Testis (tissue), 2 donors: Measurements from ENCODE around the gene ALDH1L1.

Experiments used
- POLR2A ChIP-seq: fragments of 450-650 bp; IDR thresholded peaks from one replicate; pipeline ENCODE4 v1.6.1; 2017; ENCODE audit warnings: antibody characterized with exemption, mild to moderate bottlenecking, moderate library complexity
- TF ChIP-seq, protein P1 (sequence below), 3 experiments: fragments of 450-650 bp in 2 of 3; fragments of 200-600 bp in 1 of 3; sonication (generic) in 1 of 3; IDR thresholded peaks; one replicate each; pipeline ENCODE4 v1.5.1; 2016 to 2019; ENCODE audit warnings: antibody characterized with exemption in 3 of 3, mild to moderate bottlenecking in 2 of 3, moderate library complexity in 1 of 3

DNA sequence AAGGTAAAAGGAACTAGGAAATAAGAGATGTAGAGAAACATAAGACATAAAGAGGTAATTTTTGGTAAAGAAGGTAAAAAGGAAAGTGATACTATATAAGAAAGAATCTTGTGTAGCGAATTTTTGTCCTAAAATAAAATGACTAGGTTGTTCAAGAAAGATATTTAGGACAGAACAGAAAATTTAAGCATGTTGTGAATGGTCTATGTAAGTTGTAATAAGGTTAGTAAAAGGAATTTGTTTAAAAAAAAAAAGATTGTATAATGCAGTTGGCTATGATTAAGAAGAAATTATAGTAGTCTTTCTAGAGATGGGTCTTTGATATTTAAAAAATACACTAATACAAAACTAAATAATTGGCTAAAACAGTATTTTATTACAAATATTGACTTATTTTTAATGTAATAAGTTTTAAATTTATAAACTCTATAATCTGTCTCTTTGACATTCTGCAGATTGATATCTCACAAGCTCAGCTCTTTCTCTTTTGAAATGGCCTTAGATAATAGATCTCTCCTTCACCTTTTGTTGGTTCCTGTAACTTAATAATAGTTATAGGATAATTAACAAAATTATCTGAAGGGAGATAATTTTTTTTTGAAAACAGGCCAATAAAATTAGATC lies 92.7 kb downstream of the ALDH1L1 start:
- TF ChIP-seq, protein P1, sequence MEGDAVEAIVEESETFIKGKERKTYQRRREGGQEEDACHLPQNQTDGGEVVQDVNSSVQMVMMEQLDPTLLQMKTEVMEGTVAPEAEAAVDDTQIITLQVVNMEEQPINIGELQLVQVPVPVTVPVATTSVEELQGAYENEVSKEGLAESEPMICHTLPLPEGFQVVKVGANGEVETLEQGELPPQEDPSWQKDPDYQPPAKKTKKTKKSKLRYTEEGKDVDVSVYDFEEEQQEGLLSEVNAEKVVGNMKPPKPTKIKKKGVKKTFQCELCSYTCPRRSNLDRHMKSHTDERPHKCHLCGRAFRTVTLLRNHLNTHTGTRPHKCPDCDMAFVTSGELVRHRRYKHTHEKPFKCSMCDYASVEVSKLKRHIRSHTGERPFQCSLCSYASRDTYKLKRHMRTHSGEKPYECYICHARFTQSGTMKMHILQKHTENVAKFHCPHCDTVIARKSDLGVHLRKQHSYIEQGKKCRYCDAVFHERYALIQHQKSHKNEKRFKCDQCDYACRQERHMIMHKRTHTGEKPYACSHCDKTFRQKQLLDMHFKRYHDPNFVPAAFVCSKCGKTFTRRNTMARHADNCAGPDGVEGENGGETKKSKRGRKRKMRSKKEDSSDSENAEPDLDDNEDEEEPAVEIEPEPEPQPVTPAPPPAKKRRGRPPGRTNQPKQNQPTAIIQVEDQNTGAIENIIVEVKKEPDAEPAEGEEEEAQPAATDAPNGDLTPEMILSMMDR (IDR thresholded peaks at IDR 0.05) = no peak
- no peak for TF ChIP-seq POLR2A
